ENCODE data around the gene CBX8.

GRCh38 chr17:79749156-79749815 is 47.6 kb downstream of the CBX8 start:
- TF ChIP-seq GATA2 (IDR thresholded peaks at IDR 0.05; ENCODE audit: low read depth, low read length) (no peak), GATA3 (IDR thresholded peaks at IDR 0.05; ENCODE audit: low read depth, low read length) (no peak)

All from SH-SY5Y (cell line).